ENCODE results near the gene EVC2. TPM values are rescaled to one million over a fixed set of nuclear protein-coding genes. Genes with fewer than 3 reads are reported as not detected.

The EVC2 gene
- total RNA-seq, 2 donors from 2014 or later: 0.49 to 0.93 TPM

DNA sequence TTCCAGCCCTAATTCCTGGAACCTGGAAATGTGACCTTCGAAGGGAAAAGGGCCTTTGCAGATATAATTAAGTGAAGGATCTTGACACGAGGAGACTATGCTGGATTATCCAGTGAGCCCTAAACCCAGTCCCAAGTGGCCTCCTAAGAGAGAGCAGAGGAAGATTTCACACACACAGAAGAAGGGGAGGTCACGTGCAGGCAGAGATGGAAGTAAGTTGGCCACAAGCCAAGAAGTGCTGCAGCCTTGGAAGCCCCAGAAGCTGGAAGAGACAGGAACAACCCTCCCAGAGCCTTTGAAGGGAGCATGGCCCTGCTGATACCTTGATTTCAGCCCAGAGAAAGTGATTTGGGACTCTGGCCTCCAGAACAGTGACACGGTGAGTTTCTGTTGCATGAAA lies 51.9 kb downstream of the EVC2 start:
- intact Hi-C loops (cut with DNase I): no loop called here
- DNase-seq: no peak

DNA sequence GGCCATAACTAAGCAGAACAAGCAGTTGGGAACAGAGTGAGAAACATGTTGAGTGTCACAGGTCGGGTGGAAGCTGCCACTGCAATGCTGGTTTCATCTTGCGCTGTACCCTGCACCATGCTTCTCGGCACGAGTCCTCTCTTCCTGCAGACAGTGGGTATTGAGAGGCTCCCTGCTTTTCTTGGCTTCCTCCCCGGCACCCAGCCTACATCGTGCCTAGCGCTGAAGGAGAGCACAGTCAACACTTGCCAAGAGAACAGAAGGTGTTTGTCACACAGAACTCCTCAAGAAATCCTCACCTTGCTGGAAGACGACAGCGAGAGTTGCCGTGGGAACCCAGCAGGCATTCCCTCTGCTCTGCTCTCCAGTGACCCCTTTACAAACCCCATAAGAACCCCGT lies 53.6 kb downstream of the EVC2 start:
- no peak overlapping the region for H3K27ac ChIP-seq
- H3K27me3 ChIP-seq: no peaks in the 10 kb centered on the region
- H3K9ac ChIP-seq (ENCODE audit: low read depth in 2 of 2, low read length in 2 of 2): no peak overlapping the region
- intact Hi-C loops (cut with DNase I): no loop called here
- H3K4me3 ChIP-seq: no peak overlapping the region
- H3K36me3 ChIP-seq: no peaks in the 10 kb centered on the region
- DNase-seq: no peak
- no peaks in the 10 kb centered on the region for H3K4me1 ChIP-seq
- TF ChIP-seq, protein P1, sequence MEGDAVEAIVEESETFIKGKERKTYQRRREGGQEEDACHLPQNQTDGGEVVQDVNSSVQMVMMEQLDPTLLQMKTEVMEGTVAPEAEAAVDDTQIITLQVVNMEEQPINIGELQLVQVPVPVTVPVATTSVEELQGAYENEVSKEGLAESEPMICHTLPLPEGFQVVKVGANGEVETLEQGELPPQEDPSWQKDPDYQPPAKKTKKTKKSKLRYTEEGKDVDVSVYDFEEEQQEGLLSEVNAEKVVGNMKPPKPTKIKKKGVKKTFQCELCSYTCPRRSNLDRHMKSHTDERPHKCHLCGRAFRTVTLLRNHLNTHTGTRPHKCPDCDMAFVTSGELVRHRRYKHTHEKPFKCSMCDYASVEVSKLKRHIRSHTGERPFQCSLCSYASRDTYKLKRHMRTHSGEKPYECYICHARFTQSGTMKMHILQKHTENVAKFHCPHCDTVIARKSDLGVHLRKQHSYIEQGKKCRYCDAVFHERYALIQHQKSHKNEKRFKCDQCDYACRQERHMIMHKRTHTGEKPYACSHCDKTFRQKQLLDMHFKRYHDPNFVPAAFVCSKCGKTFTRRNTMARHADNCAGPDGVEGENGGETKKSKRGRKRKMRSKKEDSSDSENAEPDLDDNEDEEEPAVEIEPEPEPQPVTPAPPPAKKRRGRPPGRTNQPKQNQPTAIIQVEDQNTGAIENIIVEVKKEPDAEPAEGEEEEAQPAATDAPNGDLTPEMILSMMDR (IDR thresholded peaks at IDR 0.05): no peak
- H3K9me3 ChIP-seq: no peaks in the 10 kb centered on the region

More for the DNA sequence above, 51.9 kb downstream of the EVC2 start:
- no peak overlapping the region for H3K27ac ChIP-seq
- H3K4me3 ChIP-seq: no peak overlapping the region
- H3K27me3 ChIP-seq: no peaks in the 10 kb centered on the region
- TF ChIP-seq, protein P1 (IDR thresholded peaks at IDR 0.05): no peak
- H3K9me3 ChIP-seq: no peaks in the 10 kb centered on the region
- no peak overlapping the region for H3K9ac ChIP-seq (ENCODE audit: low read depth in 2 of 2, low read length in 2 of 2)
- no peaks in the 10 kb centered on the region for H3K36me3 ChIP-seq
- no peaks in the 10 kb centered on the region for H3K4me1 ChIP-seq

DNA sequence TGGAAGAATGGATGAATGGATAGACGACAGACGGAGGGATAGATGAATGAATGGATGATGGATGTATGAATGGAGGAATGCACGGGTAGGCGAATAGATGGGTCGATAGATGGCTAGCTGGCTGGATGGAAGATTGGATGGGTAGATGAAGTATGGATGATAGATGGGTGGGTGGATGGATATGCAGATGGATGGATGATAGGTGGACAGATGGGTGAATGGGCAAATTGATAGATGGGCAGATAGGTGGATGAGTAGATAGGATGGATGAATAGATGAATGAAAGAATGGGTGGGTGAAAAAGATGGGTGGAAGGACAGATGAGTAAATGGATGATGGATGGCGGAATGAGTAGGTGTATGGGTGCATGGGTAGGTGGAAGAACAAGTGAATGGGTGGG lies 57.3 kb downstream of the EVC2 start:
- no peaks in the 10 kb centered on the region for H3K36me3 ChIP-seq
- TF ChIP-seq, protein P1 (IDR thresholded peaks at IDR 0.05): no peak
- no peaks in the 10 kb centered on the region for H3K9me3 ChIP-seq
- no peaks in the 10 kb centered on the region for H3K27me3 ChIP-seq
- intact Hi-C loops (cut with DNase I): no loop called here
- H3K27ac ChIP-seq: no peak overlapping the region
- no peak for DNase-seq
- no peak overlapping the region for H3K9ac ChIP-seq (ENCODE audit: low read depth in 2 of 2, low read length in 2 of 2)
- H3K4me1 ChIP-seq: no peaks in the 10 kb centered on the region
- H3K4me3 ChIP-seq: no peak overlapping the region

DNA sequence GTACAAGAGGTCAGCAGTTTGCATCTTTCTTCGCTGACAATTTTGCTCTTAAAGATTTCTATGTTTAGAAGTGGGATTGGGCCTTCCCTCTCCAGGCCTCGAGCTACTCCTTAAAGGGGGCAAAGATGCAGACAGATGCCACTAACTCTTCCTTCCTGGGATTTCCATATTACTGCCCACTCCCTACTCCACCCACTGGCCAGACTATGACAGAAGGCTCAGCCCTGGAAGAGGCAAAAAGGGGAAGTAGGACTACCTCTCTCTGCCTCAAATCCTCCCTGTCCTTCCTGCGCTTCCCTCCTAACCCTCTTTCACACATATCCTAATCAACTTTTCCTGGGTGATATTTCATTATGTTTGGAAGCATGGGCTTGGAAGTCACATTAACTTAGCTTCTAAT lies 58.3 kb downstream of the EVC2 start:
- no peak overlapping the region for H3K9ac ChIP-seq (ENCODE audit: low read depth in 2 of 2, low read length in 2 of 2)
- no peaks in the 10 kb centered on the region for H3K36me3 ChIP-seq
- H3K9me3 ChIP-seq: no peaks in the 10 kb centered on the region
- no peaks in the 10 kb centered on the region for H3K27me3 ChIP-seq
- no peaks in the 10 kb centered on the region for H3K4me1 ChIP-seq
- H3K27ac ChIP-seq: no peak overlapping the region
- intact Hi-C loops (cut with DNase I): no loop called here
- TF ChIP-seq, protein P1 (IDR thresholded peaks at IDR 0.05): no peak
- no peak overlapping the region for H3K4me3 ChIP-seq
- no peak for DNase-seq

DNA sequence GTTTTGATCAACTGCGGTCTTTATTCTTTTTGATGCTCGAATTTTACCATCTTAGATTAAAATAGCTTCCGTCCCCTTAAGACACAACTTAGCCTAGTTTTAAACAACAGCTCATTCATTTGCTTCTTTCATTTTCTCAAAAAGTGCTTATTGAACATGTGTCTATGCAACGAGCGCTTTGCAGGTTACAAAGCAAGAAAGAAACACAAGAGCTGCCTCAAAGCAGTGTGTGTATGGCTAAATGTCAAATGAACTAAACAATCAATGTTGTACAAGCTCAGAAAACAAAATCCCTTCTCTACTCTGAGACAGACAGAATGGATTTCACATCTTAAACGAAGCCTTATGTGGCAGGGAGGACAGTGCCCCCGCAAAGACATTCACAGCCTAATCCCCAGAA lies 61.0 kb downstream of the EVC2 start:
- TF ChIP-seq, protein P1 (IDR thresholded peaks at IDR 0.05): no peak
- H3K4me3 ChIP-seq: no peak overlapping the region

DNA sequence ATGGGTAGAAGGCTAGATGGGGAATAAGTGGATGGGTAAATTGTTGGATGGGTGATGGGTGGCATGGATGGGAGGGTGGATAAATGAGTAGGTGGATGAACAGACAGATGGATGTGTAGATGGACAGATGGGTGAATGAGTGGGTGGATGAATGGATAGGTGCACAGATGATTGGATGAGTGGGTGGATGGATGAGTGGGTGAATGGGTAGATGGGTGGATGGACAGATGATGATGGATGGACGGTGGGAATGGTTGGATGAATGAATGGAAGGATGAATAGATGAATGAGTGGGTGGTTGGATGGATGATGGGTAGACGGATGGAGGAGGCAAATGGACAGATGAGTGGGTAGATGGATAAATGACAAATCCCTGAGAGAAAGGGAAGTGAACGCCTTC lies 68.3 kb downstream of the EVC2 start:
- H3K27me3 ChIP-seq: no peaks in the 10 kb centered on the region
- no peak overlapping the region for H3K9ac ChIP-seq (ENCODE audit: low read depth in 2 of 2, low read length in 2 of 2)
- DNase-seq: no peak
- intact Hi-C loops (cut with DNase I): no loop called here
- no peak overlapping the region for H3K4me3 ChIP-seq
- no peaks in the 10 kb centered on the region for H3K36me3 ChIP-seq
- TF ChIP-seq, protein P1 (IDR thresholded peaks at IDR 0.05): no peak
- H3K27ac ChIP-seq: no peak overlapping the region
- no peaks in the 10 kb centered on the region for H3K9me3 ChIP-seq
- H3K4me1 ChIP-seq: no peaks in the 10 kb centered on the region

More for the DNA sequence above, 61.0 kb downstream of the EVC2 start:
- DNase-seq: no peak
- Histone ChIP-seq H3K9ac (ENCODE audit: low read depth in 2 of 2, low read length in 2 of 2) (no peak overlapping the region), H3K9me3 (no peaks in the 10 kb centered on the region), H3K27ac (no peak overlapping the region), H3K4me1 (no peaks in the 10 kb centered on the region), H3K27me3 (no peaks in the 10 kb centered on the region), H3K36me3 (no peaks in the 10 kb centered on the region)
- intact Hi-C loops (cut with DNase I): no loop called here
